Suprapubic skin (tissue), 3 donors: Measurements from ENCODE around the gene CARD14.

Experiments used
- CTCF ChIP-seq, 2 donors: fragments of 200-600 bp in 1 of 2; fragments of 450-650 bp in 1 of 2; sonication (generic) in 1 of 2; IDR thresholded peaks; one replicate each; pipeline ENCODE4 v1.5.1; 2016 to 2019; ENCODE audit warnings: antibody characterized with exemption in 2 of 2, mild to moderate bottlenecking in 1 of 2, moderate library complexity in 1 of 2
- EP300 ChIP-seq: sonication (generic); formaldehyde crosslinking; IDR thresholded peaks from one replicate; pipeline ENCODE4 v1.6.1; 2017; ENCODE audit warnings: antibody characterized with exemption
- POLR2A ChIP-seq, 2 donors: fragments of 450-650 bp; IDR thresholded peaks; one replicate each; pipeline ENCODE4 v1.6.1; 2017; ENCODE audit warnings: antibody characterized with exemption in 2 of 2, mild to moderate bottlenecking in 2 of 2, moderate library complexity in 2 of 2

GRCh38 chr17:80195141-80195540 is 25.3 kb downstream of the CARD14 start:
- TF ChIP-seq CTCF (IDR thresholded peaks at IDR 0.05) = no peak
- no peak for TF ChIP-seq POLR2A (IDR thresholded peaks at IDR 0.05)
- no peak for TF ChIP-seq EP300
